ENCODE results near the gene ELMO1. TPM values are rescaled to one million over a fixed set of nuclear protein-coding genes. Genes with fewer than 3 reads are reported as not detected.

The ELMO1 gene
- total and polyA plus RNA-seq, 8 donors: 3.0 to 20.6 (median 6.6) TPM

DNA sequence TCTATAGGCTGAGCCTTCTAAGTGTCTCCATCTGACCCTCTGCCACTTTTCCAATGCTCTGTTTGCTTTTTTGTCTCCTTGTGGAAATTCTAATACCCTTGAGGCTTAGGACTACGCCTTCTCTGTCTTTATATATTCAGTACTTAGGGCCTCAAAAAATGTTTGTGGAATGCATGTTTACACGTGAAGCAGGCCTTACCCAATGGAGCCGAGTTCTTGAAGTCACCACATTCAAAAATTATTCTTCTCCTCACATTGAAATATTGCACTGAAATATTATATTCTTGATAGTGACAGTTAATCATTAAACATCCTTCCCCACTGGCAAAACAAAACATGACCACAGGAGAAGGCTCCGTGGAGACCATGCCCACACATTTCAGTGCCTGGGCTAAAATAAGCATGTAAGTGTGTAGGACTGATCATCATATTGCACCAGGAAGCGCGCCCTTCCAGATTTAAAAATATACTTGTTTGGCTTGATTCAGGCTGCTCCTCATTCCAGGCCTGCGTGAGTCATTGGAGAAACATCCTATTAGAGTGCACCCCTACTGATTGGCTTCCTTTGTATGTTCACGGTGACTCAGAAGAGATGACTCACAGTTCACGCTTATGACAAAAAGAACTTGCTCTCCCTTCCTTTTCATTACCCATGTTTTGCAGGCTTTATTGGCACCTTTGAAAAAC lies 416.9 kb downstream of the ELMO1 start:
- peak; percentile 99 to 100 (median 100) for ATAC-seq
- 13 to 15% methylated on average over 9 of the region's 9 CpGs for WGBS, 2 donors
- peak overlapping the region; percentile 47 to 83 (median 73) for H3K27ac ChIP-seq
- H3K4me1 ChIP-seq: peaks cover 7 to 18% (median 14%) of the 10 kb centered on the region in 3 donors
- H3K9me3 ChIP-seq: no peaks in the 10 kb centered on the region
- peak in 4 of 6 donors; percentile 61 to 84 (median 78) for DNase-seq
- intact Hi-C loops (cut with DNase I): no loop called here
- H3K27me3 ChIP-seq: no peaks in the 10 kb centered on the region
- FAIRE-seq: peak; percentile 92
- H3K4me3 ChIP-seq: no peak overlapping the region
- no peaks in the 10 kb centered on the region for H3K36me3 ChIP-seq
- TF ChIP-seq, protein P1, sequence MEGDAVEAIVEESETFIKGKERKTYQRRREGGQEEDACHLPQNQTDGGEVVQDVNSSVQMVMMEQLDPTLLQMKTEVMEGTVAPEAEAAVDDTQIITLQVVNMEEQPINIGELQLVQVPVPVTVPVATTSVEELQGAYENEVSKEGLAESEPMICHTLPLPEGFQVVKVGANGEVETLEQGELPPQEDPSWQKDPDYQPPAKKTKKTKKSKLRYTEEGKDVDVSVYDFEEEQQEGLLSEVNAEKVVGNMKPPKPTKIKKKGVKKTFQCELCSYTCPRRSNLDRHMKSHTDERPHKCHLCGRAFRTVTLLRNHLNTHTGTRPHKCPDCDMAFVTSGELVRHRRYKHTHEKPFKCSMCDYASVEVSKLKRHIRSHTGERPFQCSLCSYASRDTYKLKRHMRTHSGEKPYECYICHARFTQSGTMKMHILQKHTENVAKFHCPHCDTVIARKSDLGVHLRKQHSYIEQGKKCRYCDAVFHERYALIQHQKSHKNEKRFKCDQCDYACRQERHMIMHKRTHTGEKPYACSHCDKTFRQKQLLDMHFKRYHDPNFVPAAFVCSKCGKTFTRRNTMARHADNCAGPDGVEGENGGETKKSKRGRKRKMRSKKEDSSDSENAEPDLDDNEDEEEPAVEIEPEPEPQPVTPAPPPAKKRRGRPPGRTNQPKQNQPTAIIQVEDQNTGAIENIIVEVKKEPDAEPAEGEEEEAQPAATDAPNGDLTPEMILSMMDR (IDR thresholded peaks at IDR 0.05): no peak

DNA sequence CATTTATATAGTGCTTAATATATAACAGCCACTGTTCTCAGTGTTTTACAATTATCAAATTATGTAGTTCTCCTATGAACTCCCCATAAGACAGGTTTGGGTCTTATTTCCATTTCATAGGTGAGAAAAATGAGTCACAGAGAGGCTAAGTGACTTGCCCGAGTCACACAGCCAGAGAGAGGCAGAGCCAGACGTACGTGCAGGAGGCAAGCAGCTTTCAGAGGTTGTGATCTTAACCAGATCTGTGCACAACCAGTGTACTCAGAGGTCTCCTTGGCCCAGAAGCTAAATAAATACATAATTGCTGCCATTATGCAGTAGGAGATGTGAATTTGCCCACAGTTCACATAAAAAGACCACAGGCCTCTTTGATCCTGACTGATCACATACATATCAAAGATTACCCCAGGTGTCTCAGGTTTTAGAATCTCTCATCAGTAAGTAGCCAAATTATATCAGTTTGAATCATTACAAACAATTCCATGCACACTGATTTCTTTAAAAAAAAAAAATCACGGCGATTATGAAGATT lies 419.7 kb downstream of the ELMO1 start:
- ATAC-seq: no peak

DNA sequence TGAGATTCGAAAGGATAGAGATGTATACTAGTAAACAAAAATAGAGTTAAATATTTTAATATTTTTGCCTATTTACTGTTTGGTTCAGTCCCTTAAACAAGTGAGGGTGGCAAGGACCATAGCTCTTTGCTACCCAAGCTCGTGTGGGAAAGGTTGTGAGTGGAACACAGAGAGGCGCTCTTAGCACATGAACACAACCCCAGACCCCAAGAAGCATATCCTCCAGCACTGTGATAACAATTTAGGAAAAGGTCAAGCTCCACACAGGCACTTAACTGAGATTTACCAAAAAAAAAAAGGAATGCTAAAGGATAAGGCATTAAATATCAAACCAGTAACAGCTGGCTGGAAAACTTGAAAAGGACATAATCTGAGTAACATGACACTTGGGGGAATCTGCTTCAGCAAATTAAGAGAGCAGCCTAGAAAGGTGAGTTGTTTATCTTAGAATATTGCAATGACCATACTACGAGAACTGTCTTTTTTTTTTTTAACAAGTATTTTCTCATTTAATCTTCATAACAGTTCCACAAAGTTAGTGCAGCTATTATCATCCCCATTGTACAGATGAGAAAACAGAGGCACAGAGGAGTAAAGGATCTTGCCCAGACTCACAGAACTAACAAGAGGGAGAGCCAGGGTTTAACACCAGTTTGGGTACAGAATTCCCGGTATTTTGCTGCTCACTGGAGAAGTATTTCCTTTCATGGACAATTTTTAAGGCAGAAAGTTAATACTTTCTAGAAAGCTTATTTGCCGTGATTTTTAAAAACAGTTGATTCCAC lies 420.9 kb downstream of the ELMO1 start:
- intact Hi-C loops (cut with DNase I): no loop called here
- TF ChIP-seq, protein P1 (IDR thresholded peaks at IDR 0.05): no peak
- Histone ChIP-seq H3K4me1 (peaks cover 7 to 17% (median 14%) of the 10 kb centered on the region in 3 donors), H3K4me3 (no peak overlapping the region), H3K9me3 (no peaks in the 10 kb centered on the region), H3K27me3 (no peaks in the 10 kb centered on the region), H3K27ac (no peak overlapping the region), H3K36me3 (no peaks in the 10 kb centered on the region)
- WGBS, 2 donors: 83 to 92% methylated on average over 6 of the region's 6 CpGs
- DNase-seq (no peak), FAIRE-seq (no peak), ATAC-seq (no peak)

More for the DNA sequence above, 419.7 kb downstream of the ELMO1 start:
- H3K27ac ChIP-seq: no peak overlapping the region
- no peaks in the 10 kb centered on the region for H3K27me3 ChIP-seq
- H3K4me1 ChIP-seq: peaks cover 7 to 18% (median 14%) of the 10 kb centered on the region in 3 donors
- TF ChIP-seq, protein P1 (IDR thresholded peaks at IDR 0.05): no peak
- FAIRE-seq (no peak), DNase-seq (no peak)
- H3K9me3 ChIP-seq: no peaks in the 10 kb centered on the region
- no peaks in the 10 kb centered on the region for H3K36me3 ChIP-seq
- 82 to 92% methylated on average over 5 of the region's 5 CpGs for WGBS, 2 donors
- H3K4me3 ChIP-seq: no peak overlapping the region
- intact Hi-C loops (cut with DNase I): no loop called here

DNA sequence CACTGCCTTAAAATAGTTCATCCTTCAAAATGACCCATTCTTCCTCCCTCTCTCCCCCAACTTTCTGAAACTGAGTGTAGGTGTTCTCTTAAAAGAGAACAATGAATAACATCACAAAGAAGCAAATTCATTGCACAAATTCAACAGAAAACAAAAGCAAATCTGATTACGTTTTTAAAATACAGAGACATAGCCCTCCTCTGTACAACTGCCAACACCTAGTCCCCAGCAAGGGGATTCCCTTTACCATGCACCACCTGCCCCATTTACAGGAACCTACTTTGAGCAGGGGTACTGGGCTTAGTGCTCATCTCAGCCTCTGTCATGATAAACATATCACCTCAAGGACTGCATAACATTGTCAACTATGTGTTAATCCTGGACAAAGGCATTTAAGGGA lies 421.6 kb downstream of the ELMO1 start:
- H3K9me3 ChIP-seq: no peaks in the 10 kb centered on the region

More for the DNA sequence above, 421.6 kb downstream of the ELMO1 start:
- FAIRE-seq (no peak), DNase-seq (no peak), ATAC-seq (no peak)
- H3K27ac ChIP-seq: no peak overlapping the region
- WGBS, 2 donors: 65 to 69% methylated on average over 1 of the region's 1 CpG
- H3K4me1 ChIP-seq: peaks cover 7 to 11% (median 8%) of the 10 kb centered on the region in 3 donors
- intact Hi-C loops (cut with DNase I): no loop called here
- TF ChIP-seq, protein P1 (IDR thresholded peaks at IDR 0.05): no peak
- H3K27me3 ChIP-seq: no peaks in the 10 kb centered on the region
- H3K4me3 ChIP-seq: no peak overlapping the region
- H3K36me3 ChIP-seq: no peaks in the 10 kb centered on the region

Data from pancreas (tissue), 10 donors.